Measurements from ENCODE around the gene PDILT.
A peak's percentile ranks its signal among the peaks of the same experiment; 100 is the strongest.
"Not testable (repeated sequence)": the region's sequence is repeated elsewhere in the genome, so short reads cannot be mapped to it uniquely, and the experiment has no call there.

The PDILT gene

DNA sequence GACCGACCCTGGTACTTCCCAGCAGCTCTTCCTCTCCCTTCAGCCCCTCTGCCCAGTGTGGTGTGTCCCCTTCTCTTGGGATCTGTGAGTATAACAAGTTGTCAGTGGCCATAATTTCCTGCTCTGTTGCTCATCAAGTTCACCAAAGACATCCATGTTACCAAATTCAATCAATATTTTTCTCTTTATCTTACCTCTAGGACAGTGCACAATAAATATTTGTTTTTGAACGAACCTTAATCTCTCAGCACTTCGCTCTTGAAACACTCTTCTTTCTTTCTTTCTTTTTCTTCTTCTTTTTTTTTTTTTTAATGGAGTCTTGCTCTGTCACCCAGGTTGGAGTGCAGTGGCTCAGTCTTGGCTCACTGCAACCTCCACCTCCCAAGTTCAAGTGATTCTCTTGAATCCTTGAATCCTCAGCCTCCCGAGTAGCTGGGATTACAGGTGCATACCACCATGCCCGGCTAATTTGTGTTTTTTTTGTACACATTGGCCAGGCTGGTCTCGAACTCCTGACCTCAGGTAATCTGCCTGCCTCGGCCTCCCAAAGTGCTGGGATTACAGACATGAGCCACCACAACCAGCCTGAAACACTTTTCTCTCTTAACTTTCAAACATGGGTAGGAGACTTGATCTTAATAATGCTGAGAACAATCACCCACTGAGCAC is 49.3 kb downstream of the PDILT start:
- DNase-seq, result no peak

DNA sequence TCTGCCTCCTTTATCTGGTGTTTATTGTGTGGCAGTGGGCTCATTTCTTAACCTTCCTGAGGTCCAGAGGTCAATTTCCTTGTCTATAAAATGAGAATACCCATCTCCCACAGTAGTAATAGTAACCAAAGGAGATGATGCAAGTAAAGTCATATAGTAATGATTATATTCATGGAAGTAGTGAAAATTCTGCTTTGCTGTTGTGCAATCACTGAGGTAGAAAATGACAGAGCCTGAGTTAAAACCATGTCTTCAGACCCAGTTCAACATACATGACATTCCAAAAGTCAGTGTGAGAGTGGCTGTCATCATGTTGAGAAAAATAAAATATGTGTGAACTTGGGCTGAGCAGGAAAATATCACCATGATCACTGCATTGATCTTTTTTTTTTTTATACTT is 51.2 kb downstream of the PDILT start:
- DNase-seq, result no peak

DNA sequence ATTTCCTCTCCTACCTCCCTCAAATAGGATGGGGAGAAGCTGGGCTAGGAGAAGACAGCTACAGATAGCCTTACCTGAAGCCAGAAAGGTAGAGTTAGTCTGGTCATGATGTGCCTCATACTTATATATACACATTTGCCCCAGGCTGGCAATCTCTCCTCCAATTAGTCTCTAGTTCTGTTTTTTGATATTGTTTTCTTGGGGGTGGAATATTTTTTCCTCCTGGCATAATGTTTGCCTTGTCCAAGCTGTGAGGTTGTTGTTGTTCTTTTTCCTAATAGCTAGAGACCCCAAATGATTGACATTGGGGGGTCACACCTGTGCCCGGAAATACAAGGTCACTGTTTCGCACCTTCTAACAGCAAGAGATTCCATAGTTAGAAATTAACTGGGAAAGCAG is 51.9 kb downstream of the PDILT start, which contains the start of gene UMOD:
TSS of gene UMOD (minus strand) at position 101 of the 400 bp plus-strand sequence. CDS start 1,978 bp downstream, outside the sequence.
- no peak for DNase-seq

DNA sequence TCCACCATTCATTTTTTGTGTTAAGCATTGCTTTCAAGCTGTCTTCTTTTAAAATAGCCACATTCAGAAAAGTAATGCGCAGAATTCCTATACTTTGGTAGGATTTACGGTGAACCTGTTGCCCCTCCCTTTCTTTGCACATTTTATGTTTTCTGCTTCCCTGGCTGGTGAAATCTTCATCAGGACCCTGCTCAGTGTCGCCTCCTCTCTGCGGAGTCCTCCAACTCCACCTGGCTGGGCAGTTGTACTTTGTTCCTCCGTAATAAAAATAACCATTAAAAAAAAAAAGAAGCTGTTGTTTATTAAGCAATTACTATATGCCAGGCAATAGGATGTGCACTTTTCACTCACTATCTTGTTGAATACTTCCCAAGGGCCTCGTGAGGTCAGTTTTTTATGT is 54.9 kb downstream of the PDILT start:
- no peak for DNase-seq

DNA sequence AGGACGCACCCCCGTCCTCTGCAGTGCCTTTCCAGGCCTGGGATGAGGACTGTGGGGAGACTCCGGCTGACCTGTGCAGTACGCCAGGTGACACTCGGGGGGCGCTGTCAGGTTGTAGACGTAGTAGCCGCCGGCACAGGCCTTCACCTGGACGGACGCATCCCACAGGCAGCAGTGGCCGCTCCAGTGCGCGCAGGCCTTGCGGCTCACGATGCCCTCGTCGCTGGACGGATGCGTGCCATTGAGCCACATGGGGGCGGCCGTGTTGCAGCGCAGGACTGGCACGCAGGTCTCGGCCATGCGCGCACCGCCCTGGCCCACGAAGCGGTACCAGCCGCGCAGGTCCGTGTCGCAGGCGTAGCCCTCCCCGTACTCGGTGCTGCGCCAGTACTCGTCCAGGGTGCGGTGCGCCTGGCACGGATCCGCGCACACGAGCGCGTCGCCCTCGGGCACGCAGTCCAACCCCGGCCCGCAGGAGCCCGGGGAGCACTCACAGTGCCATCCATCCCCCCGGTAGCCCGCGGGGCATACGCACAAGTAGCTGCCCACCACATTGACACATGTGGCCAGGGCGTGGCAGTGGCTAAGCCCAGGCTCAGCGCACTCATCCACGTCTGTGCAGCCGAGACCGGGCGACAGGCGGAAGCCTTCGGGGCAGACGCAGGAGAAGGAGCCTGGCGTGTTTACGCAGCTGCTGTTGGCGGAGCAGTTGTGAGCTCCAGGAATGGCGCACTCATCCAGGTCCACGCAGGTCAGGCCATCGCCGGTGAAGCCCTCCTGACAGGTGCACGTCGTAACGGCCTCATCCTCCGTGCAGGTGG is 56.0 kb downstream of the PDILT start:
- DNase-seq, result no peak

DNA sequence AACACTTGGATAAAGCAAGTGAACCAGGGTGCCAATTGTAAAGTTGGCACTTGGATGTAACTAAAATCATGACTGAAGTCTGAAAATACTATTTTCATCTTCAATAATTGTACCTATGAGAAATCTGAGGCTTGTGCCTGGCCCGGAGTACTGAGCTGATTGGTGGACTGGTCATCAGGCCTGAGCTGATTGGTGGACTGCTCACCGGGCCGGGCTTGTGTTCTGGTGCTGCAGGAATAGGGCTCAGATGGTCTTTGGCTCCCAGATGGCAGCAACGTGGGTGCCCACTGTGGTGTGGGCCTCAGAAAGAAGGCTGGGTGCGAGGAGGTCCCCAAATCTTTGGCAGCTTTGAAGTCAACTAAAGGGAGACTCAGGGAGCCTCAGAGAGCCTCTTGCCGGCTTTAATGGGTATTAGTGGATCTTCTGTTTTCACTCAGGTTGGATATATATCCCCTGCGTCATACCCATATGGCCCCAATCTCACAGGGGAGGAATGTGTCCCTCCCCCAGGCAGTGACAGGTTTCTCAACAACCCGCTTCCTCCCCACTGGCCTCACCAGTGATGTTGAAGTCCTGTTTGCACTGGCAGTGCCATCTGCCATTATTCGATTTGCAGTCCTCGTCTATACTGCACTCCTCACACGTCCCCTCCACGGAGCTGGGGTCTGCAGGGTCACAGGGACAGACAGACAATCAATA is 56.7 kb downstream of the PDILT start:
- DNase-seq, result no peak

DNA sequence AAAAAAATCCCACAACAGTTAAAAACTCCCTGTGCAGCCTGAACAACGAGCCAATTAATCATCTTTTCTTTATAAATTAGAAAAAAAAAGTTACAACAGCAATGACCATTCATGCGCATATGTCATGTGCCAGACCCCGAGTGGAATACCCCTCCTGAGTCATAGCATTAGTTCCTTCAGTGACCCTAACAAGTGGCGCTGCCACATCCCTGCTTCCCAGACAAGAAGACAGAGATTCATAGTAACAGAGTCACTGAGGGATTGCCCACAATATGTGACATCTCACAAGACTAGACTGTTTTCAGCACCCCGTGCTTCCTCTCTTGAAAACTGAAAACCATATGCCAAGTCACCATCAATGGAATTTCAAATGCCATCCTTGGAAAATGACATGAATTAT is 59.9 kb downstream of the PDILT start:
- DNase-seq, result no peak

DNA sequence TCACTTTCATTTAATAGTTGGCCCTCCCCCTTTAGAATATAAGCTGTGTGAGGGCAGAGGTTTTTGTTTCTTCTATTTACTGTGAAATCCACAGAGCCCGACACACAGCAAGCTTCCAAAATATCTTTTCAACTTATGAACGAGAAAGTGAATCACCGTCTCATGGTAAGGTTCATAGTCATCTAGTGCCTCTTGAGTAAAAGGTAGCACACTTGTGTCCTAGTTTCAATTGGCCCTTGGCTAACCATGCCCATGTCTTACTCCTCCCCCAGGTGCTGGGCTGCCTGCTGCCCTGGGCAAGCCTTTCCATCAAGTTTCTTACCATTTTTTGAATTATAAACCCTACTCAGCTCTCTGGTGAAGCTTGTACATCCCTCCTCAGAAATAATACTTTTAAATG is 64.8 kb downstream of the PDILT start:
- DNase-seq, result no peak

DNA sequence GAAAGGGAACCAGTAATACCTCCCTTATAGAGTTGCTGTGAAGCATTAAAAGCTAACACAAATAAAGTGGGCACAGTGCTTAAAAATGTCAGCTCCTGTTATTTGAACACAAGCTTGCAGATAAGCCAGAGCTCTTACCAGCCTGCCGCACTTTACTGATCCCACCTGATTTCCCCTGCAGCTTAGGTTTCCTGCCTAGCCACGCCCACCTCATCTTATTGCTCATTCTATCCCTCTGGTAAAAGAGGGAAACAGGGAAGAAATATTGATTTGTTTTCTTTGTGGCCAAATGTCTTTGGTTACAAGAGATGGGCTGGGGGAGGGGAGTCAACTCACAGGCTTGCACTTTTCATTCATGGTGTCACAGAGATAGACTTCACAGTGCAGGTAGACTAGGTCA is 67.6 kb downstream of the PDILT start:
- no peak for DNase-seq

DNA sequence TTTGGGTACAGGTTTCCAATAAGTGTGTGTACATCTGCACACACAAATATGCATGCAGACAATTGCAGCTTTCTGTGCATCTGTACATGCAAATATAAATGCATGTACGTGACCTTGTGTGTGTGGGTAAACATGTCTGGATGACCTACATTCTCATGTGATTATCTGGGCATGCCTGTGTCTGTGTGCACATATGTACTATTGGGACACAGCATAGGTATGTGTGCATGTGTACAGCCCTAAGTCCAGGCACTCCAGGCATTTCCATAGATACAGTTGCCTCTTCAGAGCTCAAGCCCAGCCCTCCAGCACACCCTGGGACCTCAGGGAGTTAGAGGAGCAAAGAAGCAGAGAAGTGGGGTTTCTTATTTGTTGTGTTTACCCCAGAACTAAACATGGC is 70.1 kb downstream of the PDILT start:
- no peak for DNase-seq

DNA sequence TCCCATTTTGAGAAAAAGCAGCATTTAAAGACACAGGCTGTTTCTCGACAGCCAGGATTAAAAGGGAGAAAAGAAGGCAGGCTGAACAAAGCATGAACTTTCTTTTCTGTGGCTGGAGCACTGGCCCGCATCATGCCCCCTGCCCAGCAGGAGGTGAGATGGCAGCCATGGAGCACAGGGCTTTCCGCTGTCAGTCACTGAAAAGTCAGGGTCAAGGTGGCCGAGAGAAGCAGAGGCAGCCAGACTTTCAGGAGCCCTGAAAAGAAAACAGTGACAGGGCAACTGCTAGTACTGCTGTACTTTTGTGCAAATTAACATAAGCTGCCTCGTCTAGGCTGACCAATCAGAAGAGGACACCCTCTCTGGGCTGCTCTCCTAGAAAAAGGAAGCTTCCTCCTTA is 71.4 kb downstream of the PDILT start:
- no peak for DNase-seq

DNA sequence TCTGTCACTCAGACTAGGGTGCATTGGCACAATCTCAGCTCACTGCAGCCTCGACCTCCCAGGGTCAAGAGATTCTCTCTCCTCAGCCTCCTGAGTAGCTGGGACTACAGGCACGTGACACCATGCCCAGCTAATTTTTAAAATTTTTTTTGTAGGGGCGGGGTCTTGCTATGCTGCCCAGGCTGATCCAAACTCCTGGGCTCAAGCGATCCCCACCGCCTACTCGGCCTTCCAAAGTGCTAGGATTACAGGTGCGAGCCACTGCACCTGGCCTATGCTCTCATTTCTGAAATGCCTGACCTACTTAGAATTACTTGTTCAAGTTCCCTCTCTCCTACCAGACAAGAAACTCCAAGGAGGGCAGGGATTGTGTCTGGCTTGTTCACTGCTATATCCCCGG is 72.1 kb downstream of the PDILT start:
- DNase-seq, result no peak

DNA sequence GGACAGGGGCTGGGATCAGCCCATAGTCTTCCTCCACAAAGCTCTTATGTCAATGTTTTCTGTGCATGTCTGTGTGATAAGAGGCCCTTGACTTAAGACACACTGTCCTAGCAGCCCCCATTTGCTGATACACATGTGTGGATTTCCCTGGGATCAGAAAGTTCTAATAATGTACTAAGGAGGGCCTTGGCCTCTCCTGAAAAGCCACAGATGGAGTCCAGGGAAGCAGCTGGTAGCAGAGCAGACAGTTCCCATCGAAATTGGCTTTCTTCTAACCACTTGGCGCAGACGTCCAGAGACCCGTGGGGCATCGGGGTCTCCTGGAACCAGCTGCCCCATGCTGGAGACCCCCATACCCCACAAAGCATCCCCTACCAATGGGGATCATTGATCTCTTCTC is 72.9 kb downstream of the PDILT start:
- no peak for DNase-seq

DNA sequence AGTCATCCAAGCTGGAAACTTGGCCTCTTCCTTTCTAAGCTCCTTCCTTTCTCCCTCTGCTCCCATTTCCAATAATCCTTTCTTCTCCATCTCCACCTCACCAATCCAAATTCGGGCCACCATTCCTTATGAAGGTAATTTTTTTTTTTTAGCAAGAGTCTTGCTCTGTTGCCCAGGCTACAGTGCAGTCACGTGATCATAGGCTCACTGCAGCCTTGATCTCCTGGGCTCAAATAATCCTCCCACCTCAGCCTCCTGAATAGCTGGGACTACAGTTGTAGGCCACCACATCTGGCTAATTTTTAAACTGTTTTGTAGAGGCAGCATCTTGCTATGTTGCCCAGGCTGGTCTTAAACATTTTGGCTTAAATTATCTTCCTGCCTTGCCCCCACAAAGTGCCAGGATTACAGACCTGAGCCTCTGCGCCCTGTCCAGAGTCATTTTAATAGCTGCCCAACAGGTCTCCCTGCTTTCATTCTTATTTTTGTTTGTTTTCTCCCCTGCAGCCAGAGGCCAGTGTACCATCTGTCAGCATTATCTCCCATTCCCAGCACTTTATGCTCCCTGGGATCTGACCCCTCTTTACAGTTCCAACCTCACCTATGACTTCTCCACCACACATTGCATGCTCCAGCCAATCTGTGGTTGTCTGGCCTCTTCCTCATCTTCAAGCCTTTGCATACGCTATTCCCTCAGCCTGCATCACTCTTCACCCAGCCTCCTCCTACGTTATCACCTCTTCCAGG is 75.0 kb downstream of the PDILT start:
- DNase-seq, result no peak

DNA sequence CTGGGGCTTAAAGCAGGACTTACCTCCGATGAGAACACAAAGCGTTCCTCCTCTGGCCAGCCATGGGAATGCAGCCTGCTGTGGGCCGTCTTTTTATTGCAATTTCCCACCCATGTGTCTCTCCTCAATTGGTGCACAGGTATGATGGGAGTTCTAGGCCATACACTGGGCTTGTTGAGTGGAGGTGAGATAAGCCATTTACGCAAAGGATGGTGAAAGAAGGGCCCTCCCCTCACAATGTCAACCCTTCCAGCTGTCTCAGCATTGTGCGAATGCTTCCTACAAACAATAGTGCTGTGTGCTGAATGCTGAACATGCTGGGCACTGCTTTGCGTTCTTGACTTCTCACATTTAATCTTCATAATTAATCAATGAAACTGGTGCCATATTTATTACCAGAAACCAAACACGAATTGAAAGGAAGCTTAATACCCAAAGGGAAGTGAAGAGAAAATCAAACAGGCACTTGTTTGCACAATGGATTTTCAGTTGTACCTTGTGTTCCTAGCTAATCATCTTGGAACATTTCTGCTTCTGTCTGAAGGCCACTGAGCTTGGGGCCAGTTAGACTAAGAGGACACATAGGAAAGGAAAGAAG is 77.0 kb downstream of the PDILT start, which contains the start of gene GP2:
TSS of gene GP2 (minus strand) at position 70 of the 598 bp plus-strand sequence. CDS start 1,082 bp downstream, outside the sequence.
- no peak for DNase-seq

DNA sequence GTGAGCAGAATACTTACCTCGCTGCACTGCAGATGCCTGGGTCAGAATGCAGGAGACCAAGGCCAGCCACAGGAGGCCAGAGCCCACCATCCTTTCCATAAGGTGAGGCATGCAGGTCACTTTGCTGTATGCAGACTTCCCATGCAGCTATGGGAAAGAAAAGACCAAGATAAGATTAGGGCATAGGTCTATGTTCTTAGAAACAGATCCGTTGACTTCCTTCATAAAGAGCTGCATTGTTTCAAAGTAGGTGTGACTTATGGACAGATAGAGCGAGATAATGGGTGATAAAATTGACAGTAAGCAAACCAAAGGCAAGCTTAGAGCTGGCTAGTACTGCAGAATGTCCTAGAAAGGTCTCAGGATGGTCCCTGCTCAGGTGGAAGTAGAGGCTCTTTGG is 78.2 kb downstream of the PDILT start:
- DNase-seq, result no peak

DNA sequence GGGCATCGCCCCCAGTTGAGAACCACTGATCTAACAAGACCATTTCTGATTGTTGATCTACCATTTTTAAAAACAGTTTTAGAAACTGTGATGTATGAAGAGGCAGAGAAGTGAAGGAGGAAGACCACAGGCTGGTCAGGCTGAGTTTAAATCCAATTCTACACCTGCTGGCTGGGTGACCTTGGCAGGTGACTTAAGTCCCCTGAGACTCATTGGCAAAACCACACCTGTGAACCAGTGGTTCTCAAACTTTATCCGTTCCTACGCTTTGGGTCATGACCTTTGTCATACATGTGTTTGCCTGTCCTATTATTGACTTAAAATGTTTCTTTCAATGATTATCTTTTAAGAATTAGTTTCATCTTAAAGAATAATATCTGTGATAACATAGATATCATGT is 79.5 kb downstream of the PDILT start:
- no peak for DNase-seq

DNA sequence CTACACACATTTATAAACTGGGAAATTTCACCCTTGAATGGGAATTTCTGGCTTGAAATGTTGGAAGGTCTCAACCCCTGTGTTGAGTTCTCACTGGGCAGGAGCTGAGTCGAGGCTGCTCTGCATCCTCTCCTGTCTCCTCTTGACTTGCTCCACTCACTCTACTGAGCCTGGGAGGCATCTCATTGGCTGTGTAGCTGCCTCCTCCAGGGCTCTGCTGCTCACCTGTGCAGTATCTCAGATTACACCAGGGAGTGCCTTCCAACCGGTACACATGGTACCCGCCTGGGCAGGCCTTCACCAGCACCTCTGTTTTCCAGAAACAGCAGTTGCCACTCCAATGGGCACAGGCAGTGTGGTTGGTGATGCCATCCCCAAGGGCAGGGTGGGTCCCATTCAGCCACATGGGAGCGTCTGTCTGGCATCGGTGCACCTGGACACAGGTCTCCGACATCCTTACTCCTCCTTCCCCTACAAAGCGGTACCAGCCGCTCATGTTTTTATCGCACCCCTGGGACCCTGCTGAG is 80.9 kb downstream of the PDILT start:
- peak; percentile 21 for DNase-seq

DNA sequence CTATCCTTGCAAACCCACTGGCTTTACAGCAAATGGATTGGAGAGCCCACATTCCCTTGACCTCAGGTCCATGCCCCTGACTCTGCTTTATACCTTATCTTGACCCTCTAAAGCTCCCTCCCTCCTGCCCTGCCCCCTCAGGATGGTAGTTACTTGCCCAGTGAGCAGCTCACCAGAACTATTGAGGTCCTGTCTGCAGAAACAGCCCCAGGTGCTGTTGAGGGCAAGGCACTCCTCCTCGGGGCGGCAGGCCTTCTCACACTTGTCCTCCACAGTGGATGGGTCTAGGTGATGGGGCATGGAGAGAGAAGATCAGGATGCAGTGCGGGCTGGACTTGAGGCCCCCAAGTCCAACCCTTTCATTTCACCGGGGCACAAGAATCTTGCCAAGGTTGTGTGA is 81.8 kb downstream of the PDILT start:
- no peak for DNase-seq

DNA sequence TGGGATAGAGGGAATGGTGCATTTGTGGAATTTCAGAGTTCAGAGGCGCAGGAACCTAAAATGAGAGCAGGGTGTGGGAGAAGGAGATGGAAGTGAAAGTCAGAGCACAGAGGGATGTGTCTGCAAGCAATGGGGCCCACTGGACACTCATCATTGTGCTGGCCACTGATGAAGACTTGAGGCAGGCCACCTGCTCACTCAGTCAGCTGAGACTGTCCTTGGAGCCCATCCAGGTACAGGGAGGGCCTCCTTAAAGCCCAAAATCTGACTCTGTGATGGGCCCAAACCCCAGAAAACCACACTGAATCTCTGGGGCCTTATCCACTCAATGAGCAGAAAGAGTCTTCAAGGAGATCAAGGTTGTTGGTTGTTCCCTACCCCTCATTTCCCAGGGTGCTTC is 82.9 kb downstream of the PDILT start:
- no peak for DNase-seq

DNA sequence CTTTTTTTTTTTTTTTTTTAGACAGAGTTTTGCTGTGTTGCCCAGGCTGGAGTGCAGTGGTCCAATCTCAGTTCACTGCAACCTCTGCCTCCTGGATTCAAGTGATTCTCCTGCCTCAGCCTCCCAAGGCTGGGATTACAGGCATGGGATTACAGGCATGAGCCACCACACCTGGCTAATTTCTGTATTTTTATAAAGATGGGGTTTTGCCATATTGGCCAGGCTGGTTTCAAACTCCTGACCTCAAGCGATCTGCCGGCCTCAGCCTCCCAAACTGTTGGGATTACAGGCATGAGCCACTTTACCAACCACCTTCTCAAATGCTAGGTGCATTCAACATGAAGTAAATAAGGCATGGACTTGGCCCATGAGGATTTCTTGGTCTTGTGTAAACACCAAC is 83.5 kb downstream of the PDILT start:
- DNase-seq, result not testable (repeated sequence)

DNA sequence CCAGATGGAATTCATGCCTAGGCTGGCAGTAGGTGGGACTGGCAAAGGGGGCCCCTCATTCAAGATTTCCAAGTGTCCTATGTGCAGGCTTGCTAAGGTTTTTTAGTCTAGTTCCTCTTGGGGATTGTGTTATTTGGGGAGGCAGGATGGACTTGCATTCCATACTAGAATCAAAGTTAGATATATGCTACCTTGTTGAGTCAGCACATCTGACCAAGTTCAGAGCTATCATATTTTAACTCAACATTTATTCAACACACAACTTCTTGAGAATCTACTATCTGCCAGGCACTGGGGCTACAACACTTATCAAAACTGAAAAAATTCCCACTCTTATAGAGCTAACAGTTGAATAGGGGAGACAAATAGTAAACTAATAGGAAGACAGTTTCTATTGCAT is 83.9 kb downstream of the PDILT start:
- DNase-seq, result no peak
